Transverse colon (tissue), 4 donors: ENCODE results near the gene GCNA. TPM values are rescaled to one million over a fixed set of nuclear protein-coding genes. Genes with fewer than 3 reads are reported as not detected.
"Not testable (repeated sequence)": the region's sequence is repeated elsewhere in the genome, so short reads cannot be mapped to it uniquely, and the experiment has no call there.

Experiments
- DNase-seq: peaks from one replicate; pipeline ENCODE4 v3.0.0-alpha.2; 2019
- H3K27ac ChIP-seq, 4 donors: fragments of 200-600 bp; sonication (generic); 2 replicates each; pipeline ENCODE4 v1.5.1; 2016 to 2018; ENCODE audit warnings: inconsistent platforms in 4 of 4
- H3K27me3 ChIP-seq: fragments of 200-600 bp; sonication (generic); 2 replicates; pipeline ENCODE4 v1.5.1; 2017; ENCODE audit warnings: inconsistent platforms
- H3K36me3 ChIP-seq, 4 donors: fragments of 200-600 bp; sonication (generic); 2 replicates each; pipeline ENCODE4 v1.5.1; 2017 to 2019; ENCODE audit warnings: inconsistent platforms in 4 of 4
- H3K4me1 ChIP-seq, 4 donors: fragments of 200-600 bp; sonication (generic); 2 replicates each; pipeline ENCODE4 v1.5.1; 2017 to 2020; ENCODE audit warnings: inconsistent platforms in 4 of 4
- H3K4me3 ChIP-seq, 4 donors: fragments of 200-600 bp; sonication (generic); 1 replicate in 1 of 4; 2 replicates in 3 of 4; pipeline versions ENCODE4 v1.5.1 to v1.6.1; 2017 to 2019; ENCODE audit warnings: inconsistent platforms in 4 of 4
- H3K9me3 ChIP-seq, 2 donors: fragments of 200-600 bp; sonication (generic); 2 replicates each; pipeline ENCODE4 v1.5.1; 2017 to 2019; ENCODE audit warnings: inconsistent platforms in 2 of 2
- CTCF ChIP-seq, 5 experiments: fragments of 200-600 bp in 3 of 5; fragments of 450-650 bp in 2 of 5; sonication (generic) in 3 of 5; IDR thresholded peaks; 1 replicate in 2 of 5; 2 replicates in 3 of 5; pipeline ENCODE4 v1.5.1; 2016 to 2017; ENCODE audit warnings: antibody characterized with exemption in 5 of 5, inconsistent platforms in 3 of 5, mild to moderate bottlenecking in 2 of 5, moderate library complexity in 1 of 5
- EP300 ChIP-seq: sonication (generic); formaldehyde crosslinking; IDR thresholded peaks from one replicate; pipeline ENCODE4 v1.6.1; 2017; ENCODE audit warnings: antibody characterized with exemption, low read depth
- POLR2A ChIP-seq: fragments of 450-650 bp; IDR thresholded peaks from one replicate; pipeline ENCODE4 v1.6.1; 2016; ENCODE audit warnings: antibody characterized with exemption, mild to moderate bottlenecking, moderate library complexity
- POLR2AphosphoS5 ChIP-seq, 3 donors: sonication (generic); formaldehyde crosslinking; IDR thresholded peaks; one replicate each; pipeline ENCODE4 v1.6.1; 2016; ENCODE audit warnings: antibody characterized with exemption in 3 of 3
- WGBS, 2 donors: methylation state at CpG; one replicate each; pipeline ENCODE4 v1.1.5; 2018; ENCODE audit warnings: low coverage in 1 of 2; 5-methylcytosine and 5-hydroxymethylcytosine counted together
- in situ Hi-C, 4 donors: fragments of 200-750 bp; cut with MboI; loops; one replicate each; pipeline versions ENCODE4 v1.15.0 to v1.15.1; 2017; ENCODE audit warnings: low sequenced_read_pairs in 3 of 4, low pct_ligation_motif_present in 1 of 4, low pct_unique_long_range_greater_than_20kb in 1 of 4
- intact Hi-C: fragments of 100-400 bp; cut with DNase I; formaldehyde crosslinking; loops from one replicate; pipeline ENCODE4 v1.15.1; 2023; ENCODE audit warnings: low total_unique reads
- total RNA-seq, 4 donors: library from RNA; depleted of rRNA; stranded (reverse); fragments of >200 nt; gene quantifications; one replicate each; pipeline ENCODE4 v1.1.0, GENCODE V29; 2016

Gene GCNA
- total RNA-seq, 4 donors from 2014 or later, result 1.9 to 3.7 (median 3.0) TPM

- no peak for TF ChIP-seq POLR2A
- TF ChIP-seq CTCF (IDR thresholded peaks at IDR 0.05), result no peak
- no peak for TF ChIP-seq EP300
- TF ChIP-seq POLR2AphosphoS5 (IDR thresholded peaks at IDR 0.05), result no peak
- Histone ChIP-seq H3K27ac (no peak overlapping the region), H3K27me3 (no peaks in the 10 kb centered on the region), H3K4me3 (no peak overlapping the region), H3K36me3 (no peaks in the 10 kb centered on the region), H3K4me1 (no peaks in the 10 kb centered on the region), H3K9me3 (no peaks in the 10 kb centered on the region)
- in situ Hi-C loops (no loop called here), intact Hi-C loops (no loop called here)
- no peak for DNase-seq
- 81% methylated on average over 12 of the region's 12 CpGs; no CpG with 5 or more reads in 1 of the 2 donors for WGBS, 2 donors
Observed at GRCh38 chrX:71661919-71662318, 83.7 kb downstream of the GCNA start.

GRCh38 chrX:71662654-71663053 is 84.4 kb downstream of the GCNA start:
- 77% methylated on average over 11 of the region's 11 CpGs; no CpG with 5 or more reads in 1 of the 2 donors for WGBS, 2 donors
- H3K9me3 ChIP-seq, H3K27ac ChIP-seq, H3K36me3 ChIP-seq, DNase-seq, H3K4me3 ChIP-seq, intact Hi-C loops, H3K4me1 ChIP-seq, H3K27me3 ChIP-seq, in situ Hi-C loops: not testable (repeated sequence)

Other genes with a start within 250 kb of the GCNA start
- gene TAF1, start 212.1 kb upstream of the GCNA start, total RNA-seq, result 10 to 100 TPM; 35.2 to 65.4 (median 39.3) TPM
- 100 to 1,000 TPM; 146 to 307 (median 237) TPM for gene OGT, start 45.3 kb upstream of the GCNA start, total RNA-seq
- 1 to 10 TPM in 3 of 4 donors, not detected in 1; 1.1 to 3.5 (median 1.3) TPM for gene CXCR3, start 40.1 kb downstream of the GCNA start, total RNA-seq
- gene CXorf49, start 139.8 kb downstream of the GCNA start, total RNA-seq, result not detected
- not detected for gene CXorf49B, start 184.9 kb downstream of the GCNA start, total RNA-seq